RCC 7860 (cell line): Measurements from ENCODE around the gene KRTAP10-10.
"Not testable (repeated sequence)": the region's sequence is repeated elsewhere in the genome, so short reads cannot be mapped to it uniquely, and the experiment has no call there.

ENCODE experiments used
- DNase-seq: peaks from one replicate; pipeline ENCODE4 v3.0.0-alpha.2; 2015; ENCODE audit warnings: low spot score
- FAIRE-seq: peaks from 2 replicates; lab custom pipeline; 2012; peaks lifted over from hg19 to GRCh38; lab: Jason Lieb, UNC

The KRTAP10-10 gene

GRCh38 chr21:44637018-44637850 lies at the start of gene KRTAP10-10:
Gene KRTAP10-10, plus strand, starts transcription at chr21:44637356. Its CDS starts 62 bp downstream, at chr21:44637418.
- FAIRE-seq: no peak
- no peak for DNase-seq

GRCh38 chr21:44589094-44589493 lies 48.1 kb upstream of the KRTAP10-10 start:
- no peak for DNase-seq
- FAIRE-seq: no peak

GRCh38 chr21:44589586-44590305 lies 47.4 kb upstream of the KRTAP10-10 start:
- no peak for DNase-seq
- no peak for FAIRE-seq

- FAIRE-seq (no peak), DNase-seq (no peak)
These were observed 46.8 kb upstream of the KRTAP10-10 start for GRCh38 chr21:44590311-44590721.

GRCh38 chr21:44590897-44591800 lies 46.0 kb upstream of the KRTAP10-10 start:
- FAIRE-seq, DNase-seq: not testable (repeated sequence)

- DNase-seq, FAIRE-seq: not testable (repeated sequence)
These were observed 45.4 kb upstream of the KRTAP10-10 start for GRCh38 chr21:44591801-44592130.

- FAIRE-seq: no peak
These were observed 44.5 kb upstream of the KRTAP10-10 start, which contains the start of gene KRTAP10-6 for GRCh38 chr21:44592446-44593311. Gene KRTAP10-6, minus strand, starts transcription at chr21:44592505. Its CDS starts 21 bp downstream, at chr21:44592484.

GRCh38 chr21:44593598-44594405 lies 43.4 kb upstream of the KRTAP10-10 start:
- no peak for FAIRE-seq
- no peak for DNase-seq

More at GRCh38 chr21:44592446-44593311, 44.5 kb upstream of the KRTAP10-10 start, which contains the start of gene KRTAP10-6:
- DNase-seq: no peak

GRCh38 chr21:44594406-44594916 lies 42.7 kb upstream of the KRTAP10-10 start:
- FAIRE-seq: no peak
- no peak for DNase-seq

- FAIRE-seq (no peak), DNase-seq (no peak)
These were observed 41.6 kb upstream of the KRTAP10-10 start for GRCh38 chr21:44595524-44595923.

GRCh38 chr21:44596068-44596725 lies 41.0 kb upstream of the KRTAP10-10 start:
- FAIRE-seq: no peak

GRCh38 chr21:44598061-44598460 lies 39.1 kb upstream of the KRTAP10-10 start:
- DNase-seq (no peak), FAIRE-seq (no peak)

More at GRCh38 chr21:44596068-44596725, 41.0 kb upstream of the KRTAP10-10 start:
- DNase-seq: peak; percentile 82

- no peak for FAIRE-seq
These were observed 37.7 kb upstream of the KRTAP10-10 start for GRCh38 chr21:44599264-44600029.

GRCh38 chr21:44600118-44600978 lies 36.8 kb upstream of the KRTAP10-10 start, which contains the start of gene KRTAP10-7:
Gene KRTAP10-7, plus strand, starts transcription at chr21:44600597. Its CDS starts 25 bp downstream, at chr21:44600622.
- not testable (repeated sequence) for DNase-seq, FAIRE-seq

More at GRCh38 chr21:44599264-44600029, 37.7 kb upstream of the KRTAP10-10 start:
- DNase-seq: no peak

- not testable (repeated sequence) for FAIRE-seq, DNase-seq
These were observed 36.1 kb upstream of the KRTAP10-10 start for GRCh38 chr21:44601091-44601490.
